ENCODE data around the gene ZBTB16. TPM values are rescaled to one million over a fixed set of nuclear protein-coding genes. Genes with fewer than 3 reads are reported as not detected.

ZBTB16 gene
- total RNA-seq, 1 experiment from 2014 or later = 0.44 TPM

DNA sequence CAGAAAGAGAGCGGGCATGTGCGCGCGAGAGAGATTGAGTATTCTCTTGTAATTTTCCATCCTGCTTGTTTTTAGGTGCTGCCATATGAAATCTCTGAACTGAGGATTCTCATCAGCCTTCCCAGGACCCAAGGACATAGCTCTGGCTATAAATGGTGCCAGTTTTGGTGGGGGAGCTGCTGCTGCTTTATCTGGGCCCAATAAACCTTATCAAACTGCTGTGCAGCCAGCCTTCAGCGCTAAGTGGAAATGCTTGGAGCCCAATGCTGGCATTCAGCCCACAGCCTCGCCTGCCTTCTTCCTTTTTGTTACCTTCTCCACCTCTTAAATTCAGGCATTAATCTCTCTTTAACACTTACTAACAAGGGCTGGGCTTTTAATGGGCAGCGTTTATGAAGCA lies 2.4 kb upstream of the ZBTB16 start:
- no peaks in the 10 kb centered on the region for H3K9me3 ChIP-seq (ENCODE audit: insufficient read depth, low read depth)
- no peak overlapping the region for H3K4me2 ChIP-seq
- no peaks in the 10 kb centered on the region for H3K79me2 ChIP-seq (ENCODE audit: low read depth)
- intact Hi-C loops (cut with micrococcal nuclease; ENCODE audit: unreplicated experiment) = no loop called here
- CTCF ChIA-PET = no interaction called here
- no peak overlapping the region for H2AFZ ChIP-seq
- no peak for DNase-seq
- H3K27me3 ChIP-seq (ENCODE audit: insufficient read depth, low read depth) = peaks cover 68% of the 10 kb centered on the region
- H3K36me3 ChIP-seq (ENCODE audit: low read depth) = no peaks in the 10 kb centered on the region
- TF ChIP-seq EZH2 (IDR thresholded peaks at IDR 0.05; ENCODE audit: low read depth) (no peak), CTCF (conservative IDR thresholded peaks at IDR 0.05) (no peak)
- H3K27ac ChIP-seq = no peak overlapping the region
- BruUV-seq (replicated peaks) = no TSS peak
- no peaks in the 10 kb centered on the region for H3F3A ChIP-seq (ENCODE audit: insufficient read depth, low read depth)
- no peaks in the 10 kb centered on the region for H3K9me2 ChIP-seq (ENCODE audit: insufficient read depth)
- H3K4me3 ChIP-seq = no peak overlapping the region
- no peaks in the 10 kb centered on the region for H3K4me1 ChIP-seq (replicated peaks; ENCODE audit: insufficient read depth)
- POLR2A ChIA-PET (ENCODE audit: unreplicated experiment) = no interaction called here
- no peaks in the 10 kb centered on the region for H4K20me1 ChIP-seq (ENCODE audit: insufficient read depth)

DNA sequence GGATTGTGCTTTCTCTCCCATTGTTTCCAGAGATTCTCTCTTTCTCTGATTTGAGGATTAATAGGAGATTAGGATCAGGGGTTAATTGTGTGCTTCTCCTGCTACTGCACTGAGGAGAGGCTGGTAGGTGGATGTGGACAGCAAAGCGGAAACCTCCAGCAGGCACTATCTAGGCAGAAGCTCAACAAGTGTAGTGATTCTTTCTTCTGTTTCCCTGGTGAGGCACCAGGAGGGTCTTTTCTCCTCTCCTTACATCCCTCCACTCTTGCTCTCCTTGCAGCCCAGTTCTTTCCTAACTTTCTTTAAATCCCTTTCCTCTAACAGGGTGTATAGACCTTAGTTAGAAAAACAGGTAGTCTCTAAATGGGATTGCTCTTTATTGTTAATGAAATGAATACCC lies 1.9 kb upstream of the ZBTB16 start:
- TF ChIP-seq CTCF (conservative IDR thresholded peaks at IDR 0.05) = no peak
- H3K9me2 ChIP-seq (ENCODE audit: insufficient read depth) = no peaks in the 10 kb centered on the region
- BruUV-seq (replicated peaks) = no TSS peak
- H3K79me2 ChIP-seq (ENCODE audit: low read depth) = no peaks in the 10 kb centered on the region
- no peak for DNase-seq
- no peaks in the 10 kb centered on the region for H4K20me1 ChIP-seq (ENCODE audit: insufficient read depth)
- H3K4me3 ChIP-seq = no peak overlapping the region
- ChIA-PET CTCF (no interaction called here), POLR2A (ENCODE audit: unreplicated experiment) (no interaction called here)
- no peaks in the 10 kb centered on the region for H3K36me3 ChIP-seq (ENCODE audit: low read depth)
- H3K27ac ChIP-seq = no peak overlapping the region
- H2AFZ ChIP-seq = no peak overlapping the region
- intact Hi-C loops (cut with micrococcal nuclease; ENCODE audit: unreplicated experiment) = no loop called here
- no peak overlapping the region for H3K4me2 ChIP-seq
- H3K27me3 ChIP-seq (ENCODE audit: insufficient read depth, low read depth) = peaks cover 67% of the 10 kb centered on the region
- H3K4me1 ChIP-seq (replicated peaks; ENCODE audit: insufficient read depth) = no peaks in the 10 kb centered on the region
- H3F3A ChIP-seq (ENCODE audit: insufficient read depth, low read depth) = no peaks in the 10 kb centered on the region
- no peaks in the 10 kb centered on the region for H3K9me3 ChIP-seq (ENCODE audit: insufficient read depth, low read depth)

DNA sequence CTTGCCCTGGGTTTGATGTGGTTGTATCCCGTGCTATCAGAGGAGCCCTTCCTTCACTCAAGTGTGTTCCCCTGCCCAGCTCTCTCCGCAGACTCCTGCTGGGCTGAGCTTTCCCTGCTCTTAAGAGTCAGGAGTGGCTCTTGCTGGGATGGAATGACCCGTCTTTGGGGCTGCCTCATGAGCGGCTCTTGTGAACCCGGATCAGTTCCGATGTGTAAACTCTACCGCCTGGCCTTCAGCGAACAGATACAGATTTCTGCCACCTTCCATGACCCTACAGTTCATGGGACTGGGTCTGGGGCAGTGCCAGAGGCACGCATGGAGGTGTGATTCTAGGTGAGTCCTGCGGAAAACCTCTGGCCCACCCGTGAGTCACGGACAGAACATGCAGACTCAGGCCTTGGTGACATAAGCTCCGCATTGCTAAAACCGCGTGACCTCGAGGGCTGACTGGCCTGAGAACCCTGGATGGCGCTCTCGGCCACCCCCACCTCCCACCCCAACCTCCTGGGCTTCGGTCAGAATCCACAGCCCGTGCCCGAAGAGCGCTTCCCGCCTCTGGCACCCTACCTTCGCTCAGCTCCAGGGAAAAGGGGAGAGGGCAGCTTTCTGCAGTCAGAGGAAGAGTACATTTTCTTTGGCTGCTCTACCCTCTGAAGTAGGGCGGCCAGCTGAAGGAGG lies 1.3 kb upstream of the ZBTB16 start:
- peaks cover 67% of the 10 kb centered on the region for H3K27me3 ChIP-seq (ENCODE audit: insufficient read depth, low read depth)
- BruUV-seq (replicated peaks) = no TSS peak

More for the DNA sequence above, 1.3 kb upstream of the ZBTB16 start:
- CTCF ChIA-PET = no interaction called here
- no peak overlapping the region for H2AFZ ChIP-seq
- H3K36me3 ChIP-seq (ENCODE audit: low read depth) = no peaks in the 10 kb centered on the region
- no peak overlapping the region for H3K4me2 ChIP-seq
- DNase-seq = no peak
- intact Hi-C loops (cut with micrococcal nuclease; ENCODE audit: unreplicated experiment) = no loop called here
- no peaks in the 10 kb centered on the region for H3K9me3 ChIP-seq (ENCODE audit: insufficient read depth, low read depth)
- no peaks in the 10 kb centered on the region for H3K4me1 ChIP-seq (replicated peaks; ENCODE audit: insufficient read depth)
- H3K79me2 ChIP-seq (ENCODE audit: low read depth) = no peaks in the 10 kb centered on the region
- no peaks in the 10 kb centered on the region for H3F3A ChIP-seq (ENCODE audit: insufficient read depth, low read depth)
- TF ChIP-seq CTCF (conservative IDR thresholded peaks at IDR 0.05) (no peak), EZH2 (IDR thresholded peaks at IDR 0.05; ENCODE audit: low read depth) (no peak)
- H3K27ac ChIP-seq = no peak overlapping the region
- no peaks in the 10 kb centered on the region for H4K20me1 ChIP-seq (ENCODE audit: insufficient read depth)
- POLR2A ChIA-PET (ENCODE audit: unreplicated experiment) = no interaction called here
- no peaks in the 10 kb centered on the region for H3K9me2 ChIP-seq (ENCODE audit: insufficient read depth)
- no peak overlapping the region for H3K4me3 ChIP-seq
